ENCODE measurements around the gene MOSPD3. TPM values are rescaled to one million over a fixed set of nuclear protein-coding genes. Genes with fewer than 3 reads are reported as not detected.

Gene MOSPD3, protein sequence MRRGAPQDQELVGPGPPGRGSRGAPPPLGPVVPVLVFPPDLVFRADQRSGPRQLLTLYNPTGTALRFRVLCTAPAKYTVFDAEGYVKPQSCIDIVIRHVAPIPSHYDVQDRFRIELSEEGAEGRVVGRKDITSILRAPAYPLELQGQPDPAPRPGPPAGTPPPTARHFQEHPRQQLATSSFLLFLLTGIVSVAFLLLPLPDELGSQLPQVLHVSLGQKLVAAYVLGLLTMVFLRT
- polyA plus RNA-seq (2012; rRNA removed), result 30.0 and 61.7 TPM in 2 replicates
- polyA plus RNA-seq (2012; cell fraction: cytosol; rRNA removed), result 23.2 and 36.6 TPM in 2 replicates
- polyA plus RNA-seq (2012; cell fraction: nucleus; rRNA removed), result 81.3 and 91.3 TPM in 2 replicates

DNA sequence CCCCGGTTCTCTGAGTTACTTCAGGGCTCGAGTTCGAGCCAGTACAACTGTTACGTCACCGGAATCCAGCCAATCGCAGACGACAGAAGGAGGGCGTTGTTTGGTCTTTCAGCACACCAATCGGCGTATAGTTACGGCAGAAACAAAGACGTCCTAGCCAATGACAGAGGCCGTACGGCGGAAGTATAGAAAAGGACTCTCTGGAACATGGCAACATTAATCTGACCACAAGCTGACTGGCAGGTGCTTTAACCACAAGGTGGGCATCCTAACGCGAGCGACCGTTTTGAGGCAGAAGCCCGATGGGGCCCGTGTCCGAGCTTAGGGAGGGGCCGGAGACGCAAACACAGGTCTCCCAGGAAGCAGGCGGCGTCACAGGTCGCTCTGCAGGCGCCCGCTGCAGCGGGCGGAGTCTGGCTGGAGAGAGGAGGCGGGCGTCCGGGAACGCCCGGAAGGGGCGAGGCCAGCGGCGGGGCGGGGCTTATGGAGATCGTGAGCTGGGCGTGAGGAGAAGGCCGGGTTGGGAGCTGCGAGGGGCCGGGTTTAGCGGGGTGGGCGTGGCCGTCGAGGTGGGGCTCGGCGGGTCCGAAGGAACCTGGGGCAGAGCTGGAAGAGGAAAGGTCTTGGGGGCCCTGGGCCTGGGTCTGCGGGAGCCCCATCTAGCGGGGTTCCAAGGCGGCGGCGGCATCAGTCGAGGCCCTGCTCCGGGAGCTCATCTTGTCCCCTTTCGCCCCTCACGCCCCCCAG, at the start of gene MOSPD3:
Gene MOSPD3 (plus strand): TSS at position 558 of the 747 bp plus-strand sequence. CDS start 252 bp downstream, outside the sequence.
- WGBS (ENCODE audit: low lambda C conversion rate), result under 1% methylated on average over 34 of the region's 61 CpGs
- H2AFZ ChIP-seq (ENCODE audit: low read depth), result peak within 1 kb of the TSS; percentile 79
- H3K4me1 ChIP-seq (ENCODE audit: control insufficient read depth in 1 of 2, insufficient read depth in 2 of 2, low read depth in 1 of 2, low read length in 1 of 2), result peaks cover 0 to 8% of the 10 kb centered on the region in 2 experiments; a peak in 1 of 4 replicates
- H4K20me1 ChIP-seq (ENCODE audit: insufficient read depth), result no peaks in the 10 kb centered on the region
- peaks cover 6% of the 10 kb centered on the region; the same call in 1 of the 2 replicates for H3K79me2 ChIP-seq (ENCODE audit: insufficient read depth)
- CTCF ChIA-PET, result interaction anchor here (0.7 to 9.1 kb wide), 26 partner anchors 8 to 240 kb away, joined by 3 to 119 read pairs (median 6); partner anchors contain the start of genes ACTL6B, EPHB4, GIGYF1 and POP7
- no peaks in the 10 kb centered on the region for H3K27me3 ChIP-seq (ENCODE audit: insufficient read depth)
- TF ChIP-seq SMC3 (IDR thresholded peaks at IDR 0.05; ENCODE audit: low read depth, low read length), result no peak
- no peak for TF ChIP-seq FOSL2 (IDR thresholded peaks at IDR 0.05; ENCODE audit: borderline replicate concordance, low read depth)
- peak; percentile 55; the same call in 1 of the 2 replicates for TF ChIP-seq POLR2AphosphoS5 (IDR thresholded peaks at IDR 0.05; ENCODE audit: low read depth, low read length)
- TF ChIP-seq ELF1 (IDR thresholded peaks at IDR 0.05), result peak; percentile 96
- peak; percentile 30; the same call in 1 of the 2 replicates for TF ChIP-seq SIN3A (IDR thresholded peaks at IDR 0.05; ENCODE audit: borderline replicate concordance, low read depth, low read length)
- TF ChIP-seq NFIC (IDR thresholded peaks at IDR 0.05; ENCODE audit: borderline replicate concordance), result no peak; the same call in 1 of the 2 replicates
- TF ChIP-seq RXRA (IDR thresholded peaks at IDR 0.05; ENCODE audit: borderline replicate concordance, low read depth), result no peak
- TF ChIP-seq RCOR1 (IDR thresholded peaks at IDR 0.05; ENCODE audit: low read length), result 0 out of 2 replicates have a peak, but pooled peaks have one; percentile 5
- peak; percentile 95 for TF ChIP-seq RFX5 (IDR thresholded peaks at IDR 0.05; ENCODE audit: low read length)
- peak; percentile 77 for TF ChIP-seq GABPA (IDR thresholded peaks at IDR 0.05; ENCODE audit: low read depth)
- peak; percentile 77 for TF ChIP-seq CHD2 (IDR thresholded peaks at IDR 0.05; ENCODE audit: low read length, partially characterized antibody)
- TF ChIP-seq, protein P1, sequence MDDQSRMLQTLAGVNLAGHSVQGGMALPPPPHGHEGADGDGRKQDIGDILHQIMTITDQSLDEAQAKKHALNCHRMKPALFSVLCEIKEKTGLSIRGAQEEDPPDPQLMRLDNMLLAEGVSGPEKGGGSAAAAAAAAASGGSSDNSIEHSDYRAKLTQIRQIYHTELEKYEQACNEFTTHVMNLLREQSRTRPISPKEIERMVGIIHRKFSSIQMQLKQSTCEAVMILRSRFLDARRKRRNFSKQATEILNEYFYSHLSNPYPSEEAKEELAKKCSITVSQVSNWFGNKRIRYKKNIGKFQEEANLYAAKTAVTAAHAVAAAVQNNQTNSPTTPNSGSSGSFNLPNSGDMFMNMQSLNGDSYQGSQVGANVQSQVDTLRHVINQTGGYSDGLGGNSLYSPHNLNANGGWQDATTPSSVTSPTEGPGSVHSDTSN (IDR thresholded peaks at IDR 0.05), result peak; percentile 81
- TF ChIP-seq TCF12 (IDR thresholded peaks at IDR 0.05), result no peak
- peak; percentile 85 for TF ChIP-seq YY1 (IDR thresholded peaks at IDR 0.05; ENCODE audit: low read depth)
- TF ChIP-seq TAF1 (IDR thresholded peaks at IDR 0.05; ENCODE audit: borderline replicate concordance, low read depth, low read length), result peak; percentile 39; the same call in 1 of the 2 replicates
- TF ChIP-seq MXI1 (IDR thresholded peaks at IDR 0.05; ENCODE audit: low read depth, low read length), result peak; percentile 75
- TF ChIP-seq EP300 (IDR thresholded peaks at IDR 0.05; ENCODE audit: borderline replicate concordance in 1 of 2, low read depth in 1 of 2, low read length in 1 of 2), result 0 out of 4 replicates have a peak, but pooled peaks of 1 of the 2 experiments have one; percentile 37
- DNase-seq, result peak; percentile 100
- no peaks in the 10 kb centered on the region for H3K9me3 ChIP-seq
- H3K9me2 ChIP-seq, result no peaks in the 10 kb centered on the region
- peak within 1 kb of the TSS; percentile 100 for H3K4me2 ChIP-seq
- POLR2A ChIA-PET, result interaction anchor here (0.8 to 2.6 kb wide), 16 partner anchors 9 to 184 kb away, joined by 4 to 39 read pairs (median 8); partner anchors contain the start of genes ACTL6B, FBXO24, GIGYF1 and GNB2
- peaks cover 11 to 13% of the 10 kb centered on the region in 2 experiments for H3K36me3 ChIP-seq (replicated peaks in 1 of 2; ENCODE audit: control insufficient read depth in 1 of 2, insufficient read depth in 2 of 2, low read length in 1 of 2)
- H3F3A ChIP-seq (replicated peaks; ENCODE audit: insufficient read depth), result peaks cover 40% of the 10 kb centered on the region
- H3K4me3 ChIP-seq (ENCODE audit: low read depth in 2 of 2, low read length in 1 of 2), result peak within 1 kb of the TSS; percentile 67 to 80
- peak within 1 kb of the TSS; percentile 69 for H3K9ac ChIP-seq
- peak within 1 kb of the TSS; percentile 82 to 93 for H3K27ac ChIP-seq (ENCODE audit: low read depth in 2 of 2, low read length in 1 of 2)

All from SK-N-SH (cell line).